ENCODE measurements around the gene MYH6. TPM values are rescaled to one million over a fixed set of nuclear protein-coding genes. Genes with fewer than 3 reads are reported as not detected.

MYH6 gene
- total RNA-seq, 4 donors from 2014 or later, result not detected

- peaks cover 7 to 36% (median 8%) of the 10 kb centered on the region in 3 donors for H3K4me1 ChIP-seq
- intact Hi-C loops (cut with DNase I), result loop anchor here (10.0 kb wide), 1 partner anchor 107 kb away; no protein-coding TSS in a partner anchor
- H3K27ac ChIP-seq, result no peak overlapping the region
- 89 to 100% methylated on average over 1 of the region's 1 CpG for WGBS, 2 donors
- H3K4me3 ChIP-seq, result no peak overlapping the region
- H3K27me3 ChIP-seq, result no peaks in the 10 kb centered on the region
- no peak for TF ChIP-seq POLR2A (IDR thresholded peaks at IDR 0.05)
- H3K36me3 ChIP-seq, result no peaks in the 10 kb centered on the region
- DNase-seq, result no peak
- H3K9me3 ChIP-seq, result no peaks in the 10 kb centered on the region
Measured at GRCh38 chr14:23371865-23372264, 36.2 kb downstream of the MYH6 start.

DNA sequence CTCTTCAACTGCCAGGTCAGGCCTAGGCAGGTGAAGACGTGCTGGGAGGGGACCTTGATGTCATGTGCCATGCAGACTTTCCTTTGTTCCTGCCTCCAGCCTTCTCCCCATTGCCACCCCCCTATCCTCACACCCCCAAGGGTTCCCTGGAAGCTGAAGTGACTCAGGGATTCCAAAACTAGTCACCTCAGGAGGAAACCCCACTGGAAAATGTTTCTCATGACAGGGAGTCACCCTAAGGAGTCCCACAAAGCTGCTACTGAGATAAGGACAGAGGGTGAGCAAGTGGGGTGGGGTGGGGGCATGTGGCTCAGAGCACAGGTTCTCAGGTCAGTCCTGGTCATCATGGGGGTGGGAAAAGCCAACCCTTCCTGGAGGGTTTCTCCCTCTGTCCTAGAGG is 37.9 kb downstream of the MYH6 start:
- Histone ChIP-seq H3K4me1 (peaks cover 11 to 51% (median 20%) of the 10 kb centered on the region in 3 donors), H3K27ac (peak overlapping the region in 1 of 4 donors; percentile 9), H3K27me3 (peaks cover 0 to 14% (median 0%) of the 10 kb centered on the region in 4 donors), H3K36me3 (no peaks in the 10 kb centered on the region), H3K4me3 (no peak overlapping the region), H3K9me3 (no peaks in the 10 kb centered on the region)
- no peak for DNase-seq
- TF ChIP-seq POLR2A (IDR thresholded peaks at IDR 0.05), result no peak
- TF ChIP-seq CTCF (IDR thresholded peaks at IDR 0.05), result no peak
- intact Hi-C loops (cut with DNase I), result loop anchor here (10.0 kb wide), 1 partner anchor 105 kb away; no protein-coding TSS in a partner anchor
- 11 to 30% methylated on average over 1 of the region's 1 CpG for WGBS, 2 donors

- Histone ChIP-seq H3K36me3 (no peaks in the 10 kb centered on the region), H3K4me3 (peak overlapping the region; percentile 49 to 81 (median 67)), H3K4me1 (peaks cover 30 to 88% (median 32%) of the 10 kb centered on the region in 3 donors), H3K27ac (peak overlapping the region; percentile 97 to 99 (median 98)), H3K9me3 (no peaks in the 10 kb centered on the region), H3K27me3 (peaks cover 0 to 29% (median 0%) of the 10 kb centered on the region in 4 donors)
- intact Hi-C loops (cut with DNase I), result no loop called here
- TF ChIP-seq POLR2A (IDR thresholded peaks at IDR 0.05) (peak in 1 of 4 donors; percentile 14), CTCF (IDR thresholded peaks at IDR 0.05) (no peak)
- no peak for DNase-seq
- 0% methylated on average over 8 of the region's 34 CpGs; no CpG with 5 or more reads in 1 of the 2 donors for WGBS, 2 donors
Measured at GRCh38 chr14:23366426-23366921, 41.6 kb downstream of the MYH6 start.

DNA sequence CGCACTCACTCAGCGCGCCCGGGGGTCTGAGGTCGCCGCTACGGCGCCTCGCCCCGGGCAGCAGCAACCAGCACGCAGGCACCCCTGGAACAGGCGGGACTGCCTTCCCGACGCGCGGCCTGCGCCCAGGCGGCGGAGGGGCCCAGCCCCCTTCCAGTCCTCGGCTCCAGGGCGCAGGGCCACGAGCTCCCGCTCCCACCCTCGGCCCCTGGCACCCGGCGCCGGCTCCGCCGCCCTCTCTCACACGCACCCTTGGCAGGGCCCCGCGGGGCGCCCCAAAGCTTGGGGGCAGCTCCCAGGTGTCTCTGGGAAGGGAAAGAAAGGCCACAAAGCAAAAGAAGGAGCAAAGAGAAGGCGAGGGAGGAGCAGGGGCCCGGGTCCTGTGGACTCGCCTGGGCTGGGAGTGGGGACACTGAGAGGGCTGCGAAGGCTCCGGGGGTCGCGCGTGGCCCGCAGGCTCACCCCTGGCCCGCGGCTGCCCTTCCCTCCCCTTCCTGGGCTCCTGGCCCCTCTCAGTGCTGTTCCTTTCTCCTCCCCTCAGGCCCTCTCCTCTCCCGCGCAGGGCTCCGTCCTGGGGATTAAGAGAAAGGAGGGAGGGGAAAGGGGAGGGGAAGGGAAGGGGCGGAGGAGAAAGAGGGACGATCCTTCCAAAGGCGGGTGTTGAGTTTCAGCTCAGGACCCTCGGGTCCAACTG is 42.2 kb downstream of the MYH6 start:
- no peak for TF ChIP-seq CTCF (IDR thresholded peaks at IDR 0.05)
- peak in 2 of 4 donors; percentile 38 to 73 for TF ChIP-seq POLR2A (IDR thresholded peaks at IDR 0.05)
- H3K9me3 ChIP-seq, result no peaks in the 10 kb centered on the region
- H3K4me1 ChIP-seq, result peaks cover 31 to 91% (median 36%) of the 10 kb centered on the region in 3 donors
- H3K4me3 ChIP-seq, result peak overlapping the region; percentile 49 to 81 (median 67)
- H3K36me3 ChIP-seq, result no peaks in the 10 kb centered on the region
- DNase-seq, result no peak
- H3K27ac ChIP-seq, result peak overlapping the region; percentile 97 to 99 (median 98)
- intact Hi-C loops (cut with DNase I), result no loop called here
- peaks cover 0 to 29% (median 0%) of the 10 kb centered on the region in 4 donors for H3K27me3 ChIP-seq
- 0 to 2% methylated on average over 4 to 17 of the region's 51 CpGs for WGBS, 2 donors

DNA sequence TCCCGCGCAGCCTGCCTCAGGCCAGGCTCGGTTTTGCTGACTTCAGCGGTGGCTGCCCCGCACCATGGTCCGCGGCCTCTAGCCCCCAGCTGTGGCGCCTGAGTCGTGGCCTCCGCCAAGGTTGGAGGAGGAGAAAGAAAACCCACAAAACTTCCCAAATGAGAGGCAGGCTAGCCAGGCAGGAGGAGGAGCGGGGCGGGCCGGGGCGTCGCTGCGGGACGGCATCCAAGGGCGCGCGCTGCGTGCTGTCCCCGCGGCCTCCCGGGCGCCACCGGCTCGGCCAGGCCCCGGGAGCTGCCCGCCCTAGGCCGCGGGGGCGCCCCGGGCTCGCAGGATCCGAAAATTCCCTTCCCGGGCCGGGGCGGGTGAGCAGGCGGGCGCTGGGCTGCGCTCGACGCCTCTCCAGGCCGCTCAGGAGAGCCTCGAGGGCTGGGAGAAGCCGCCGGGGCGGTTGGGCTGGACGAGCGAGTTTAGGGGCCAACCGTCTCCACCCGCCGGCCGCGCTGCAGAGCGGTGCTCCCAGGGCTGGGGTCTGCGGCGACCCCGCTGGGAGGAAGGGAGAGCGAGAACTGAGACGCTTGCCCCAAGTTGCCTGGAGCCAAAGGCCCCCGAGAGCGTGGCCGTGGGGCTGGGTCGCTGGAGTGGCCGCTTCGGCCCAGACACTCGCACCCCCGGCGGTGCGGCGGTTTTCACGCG is 42.9 kb downstream of the MYH6 start, which contains the start of gene EFS:
TSS of gene EFS (minus strand) at position 137 of the 696 bp plus-strand sequence. CDS start 147 bp downstream, outside the sequence.
- Histone ChIP-seq H3K36me3 (peaks cover 0 to 6% (median 0%) of the 10 kb centered on the region in 3 donors), H3K4me1 (peaks cover 31 to 91% (median 36%) of the 10 kb centered on the region in 3 donors), H3K9me3 (no peaks in the 10 kb centered on the region), H3K4me3 (peak within 1 kb of the TSS; percentile 49 to 81 (median 67)), H3K27me3 (peaks cover 0 to 29% (median 0%) of the 10 kb centered on the region in 4 donors), H3K27ac (peak within 1 kb of the TSS; percentile 97 to 99 (median 98))
- no peak for DNase-seq
- TF ChIP-seq POLR2A (IDR thresholded peaks at IDR 0.05) (peak in 2 of 4 donors; percentile 10 to 40), CTCF (IDR thresholded peaks at IDR 0.05) (no peak)
- WGBS, 2 donors, result 0% methylated on average over 3 to 4 of the region's 74 CpGs
- intact Hi-C loops (cut with DNase I), result no loop called here

Data from esophagus squamous epithelium (tissue), 5 donors.